Measurements from ENCODE around the gene GRID1.

The GRID1 gene

DNA sequence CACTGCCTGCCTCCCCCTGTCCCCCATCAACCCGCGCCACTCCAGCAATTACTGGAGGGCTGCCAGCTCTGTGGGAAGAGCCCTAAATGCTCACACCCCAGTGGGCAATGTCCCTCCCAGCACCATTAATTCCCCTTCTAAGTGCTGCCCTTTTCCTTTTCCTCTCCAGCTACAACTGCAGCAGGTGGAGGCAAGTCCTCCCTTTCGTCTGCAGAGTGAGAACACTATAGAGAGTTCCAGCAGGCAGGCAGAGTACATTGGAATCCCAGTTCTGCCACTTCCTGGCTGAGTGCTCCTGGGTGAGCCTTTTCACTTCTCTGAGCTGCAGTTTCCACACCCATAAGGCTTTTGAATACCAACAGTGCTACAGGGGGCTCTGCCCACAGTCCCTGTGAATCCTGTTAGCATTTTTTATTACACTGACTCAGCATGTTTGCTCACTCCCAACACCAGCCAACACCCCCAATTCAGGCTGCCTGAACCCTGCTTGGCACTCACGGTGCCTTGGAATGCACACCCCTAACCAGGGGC, 447.0 kb downstream of the GRID1 start:
- peaks cover 2% of the 10 kb centered on the region for H3K4me1 Mint-ChIP-seq
- no peak overlapping the region for H3K27ac Mint-ChIP-seq
- H3K36me3 Mint-ChIP-seq, result no peaks in the 10 kb centered on the region
- H3K4me3 Mint-ChIP-seq, result no peak overlapping the region
- DNase-seq (ENCODE audit: low spot score in 2 of 2) (no peak), ATAC-seq (ENCODE audit: low read depth) (no peak)
- no peaks in the 10 kb centered on the region for H3K9me3 Mint-ChIP-seq
- H3K27me3 Mint-ChIP-seq, result peaks cover 10% of the 10 kb centered on the region

DNA sequence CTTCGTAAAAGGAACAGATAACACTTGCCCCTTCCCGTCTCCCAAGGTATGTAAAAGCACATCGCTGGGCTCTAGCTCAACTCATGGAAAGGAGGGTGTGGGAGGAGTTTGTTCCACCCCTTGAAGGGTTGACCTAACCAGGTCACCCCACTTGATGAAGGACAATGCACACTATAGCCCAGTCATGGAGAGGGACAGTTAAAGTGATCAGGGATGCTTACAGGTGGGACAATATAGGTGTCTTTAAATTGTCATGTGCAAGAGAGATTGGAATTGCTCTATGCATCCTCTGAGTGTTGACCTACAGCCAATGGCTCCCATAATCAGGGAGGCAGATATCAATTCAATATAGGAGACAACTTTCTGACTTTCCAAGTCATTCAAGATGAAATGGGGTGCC, 448.2 kb downstream of the GRID1 start:
- H3K36me3 Mint-ChIP-seq, result no peaks in the 10 kb centered on the region
- H3K27me3 Mint-ChIP-seq, result peaks cover 8% of the 10 kb centered on the region
- no peak for ATAC-seq (ENCODE audit: low read depth)

DNA sequence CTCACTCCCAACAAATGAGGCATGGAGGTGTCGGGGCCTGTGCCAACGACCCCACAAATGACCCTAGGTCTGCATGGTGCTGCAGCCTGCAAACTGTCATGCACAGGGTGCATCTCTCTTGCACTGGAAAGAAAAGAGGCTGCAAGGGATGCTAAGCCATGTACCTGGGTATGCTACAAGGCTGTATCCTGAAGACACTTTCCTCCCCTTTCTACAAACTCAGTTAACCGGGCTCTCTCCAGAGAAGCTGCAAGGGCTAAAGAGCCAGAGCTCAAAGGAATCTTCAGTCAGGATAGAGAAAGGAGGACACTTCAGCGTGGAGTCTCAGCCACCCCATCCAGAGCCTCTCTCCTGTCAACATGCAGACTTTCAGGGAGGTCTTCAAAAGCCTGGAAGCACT, 449.0 kb downstream of the GRID1 start:
- H3K9me3 Mint-ChIP-seq, result no peaks in the 10 kb centered on the region
- DNase-seq (ENCODE audit: low spot score in 2 of 2), result no peak
- H3K27me3 Mint-ChIP-seq, result peaks cover 8% of the 10 kb centered on the region
- H3K4me1 Mint-ChIP-seq, result peaks cover 2% of the 10 kb centered on the region
- no peak overlapping the region for H3K4me3 Mint-ChIP-seq
- H3K27ac Mint-ChIP-seq, result no peak overlapping the region
- ATAC-seq (ENCODE audit: low read depth), result no peak
- no peaks in the 10 kb centered on the region for H3K36me3 Mint-ChIP-seq

More for the DNA sequence above, 448.2 kb downstream of the GRID1 start:
- H3K4me1 Mint-ChIP-seq, result peaks cover 2% of the 10 kb centered on the region
- H3K27ac Mint-ChIP-seq, result no peak overlapping the region
- no peaks in the 10 kb centered on the region for H3K9me3 Mint-ChIP-seq
- no peak for DNase-seq (ENCODE audit: low spot score in 2 of 2)
- no peak overlapping the region for H3K4me3 Mint-ChIP-seq

DNA sequence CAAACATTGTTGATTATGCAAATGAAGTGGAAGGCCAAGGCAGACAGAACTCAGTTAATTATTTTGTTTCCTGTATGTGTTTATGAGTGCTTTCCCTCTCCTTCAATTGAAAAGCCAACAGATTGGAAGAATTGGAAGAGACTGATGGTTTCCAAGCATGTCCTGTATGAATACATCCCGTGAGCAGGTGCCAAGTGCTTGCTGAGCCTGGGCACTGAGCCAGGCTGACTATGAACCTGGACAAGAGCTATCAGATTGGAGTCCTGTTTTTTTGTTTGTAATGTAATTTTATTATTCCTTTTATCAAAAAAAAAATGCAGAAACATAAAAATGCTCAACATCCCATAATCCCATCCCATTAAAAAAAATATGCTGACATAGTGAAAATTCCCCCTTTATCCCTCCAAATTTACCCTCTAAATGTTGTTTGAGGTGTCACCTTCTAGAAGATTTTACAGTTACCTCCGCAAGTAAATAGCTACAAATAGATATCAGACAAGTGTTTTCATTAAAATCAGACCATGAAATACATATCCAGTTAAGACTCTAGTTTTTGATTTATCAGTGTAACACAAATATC, 449.5 kb downstream of the GRID1 start:
- no peak for DNase-seq (ENCODE audit: low spot score in 2 of 2)
- peaks cover 8% of the 10 kb centered on the region for H3K27me3 Mint-ChIP-seq
- ATAC-seq (ENCODE audit: low read depth), result no peak

DNA sequence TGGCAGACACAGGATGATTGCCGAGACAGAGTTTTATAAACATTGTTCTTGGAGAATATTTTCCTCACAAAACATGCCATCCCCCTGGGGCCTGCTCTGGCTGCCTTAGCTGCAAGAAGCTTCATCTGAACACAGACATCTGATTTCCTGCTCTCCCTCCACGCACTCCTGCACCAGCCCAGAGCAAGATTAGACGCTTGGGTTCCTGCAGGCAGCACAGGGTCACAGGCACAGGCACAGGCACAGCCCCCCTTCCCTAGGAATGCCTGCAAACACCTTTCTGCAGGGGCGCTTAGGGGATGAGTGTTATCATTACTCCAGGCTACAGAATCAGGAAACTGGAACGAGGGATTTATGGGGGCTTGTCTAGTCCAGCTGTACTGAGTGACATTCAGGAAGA, 450.3 kb downstream of the GRID1 start:
- peaks cover 2% of the 10 kb centered on the region for H3K4me1 Mint-ChIP-seq
- H3K36me3 Mint-ChIP-seq, result no peaks in the 10 kb centered on the region
- peaks cover 6% of the 10 kb centered on the region for H3K27me3 Mint-ChIP-seq
- no peaks in the 10 kb centered on the region for H3K9me3 Mint-ChIP-seq
- ATAC-seq (ENCODE audit: low read depth) (no peak), DNase-seq (ENCODE audit: low spot score in 2 of 2) (no peak)
- no peak overlapping the region for H3K4me3 Mint-ChIP-seq
- no peak overlapping the region for H3K27ac Mint-ChIP-seq

More for the DNA sequence above, 449.5 kb downstream of the GRID1 start:
- Mint-ChIP-seq H3K4me1 (peaks cover 2% of the 10 kb centered on the region), H3K4me3 (no peak overlapping the region), H3K36me3 (no peaks in the 10 kb centered on the region), H3K27ac (no peak overlapping the region), H3K9me3 (no peaks in the 10 kb centered on the region)

DNA sequence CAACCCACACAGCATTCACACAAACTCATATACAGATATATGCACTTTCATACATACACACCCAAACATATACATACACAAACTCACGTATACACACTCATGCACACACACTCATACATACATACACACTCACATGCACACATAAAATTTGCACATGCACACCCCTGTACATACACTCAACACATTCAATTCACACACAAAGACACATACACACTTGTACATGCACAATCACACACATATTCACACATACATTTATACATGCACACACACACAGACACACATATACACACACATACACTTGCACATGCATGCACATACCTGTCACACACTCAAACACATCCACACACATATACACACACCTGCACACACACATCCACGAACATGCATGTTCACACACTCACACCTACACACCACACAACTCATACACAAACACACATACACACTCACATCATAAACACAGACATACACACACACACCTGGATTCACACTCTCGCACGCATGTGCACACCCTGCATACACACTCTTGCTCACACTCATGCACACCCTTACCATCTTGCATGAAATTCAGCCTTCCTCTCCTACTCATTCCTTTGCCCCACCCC, 451.2 kb downstream of the GRID1 start:
- Mint-ChIP-seq H3K36me3 (no peaks in the 10 kb centered on the region), H3K4me3 (no peak overlapping the region), H3K27ac (no peak overlapping the region), H3K9me3 (no peaks in the 10 kb centered on the region), H3K4me1 (peaks cover 2% of the 10 kb centered on the region), H3K27me3 (peaks cover 9% of the 10 kb centered on the region)
- ATAC-seq (ENCODE audit: low read depth) (no peak), DNase-seq (ENCODE audit: low spot score in 2 of 2) (no peak)

DNA sequence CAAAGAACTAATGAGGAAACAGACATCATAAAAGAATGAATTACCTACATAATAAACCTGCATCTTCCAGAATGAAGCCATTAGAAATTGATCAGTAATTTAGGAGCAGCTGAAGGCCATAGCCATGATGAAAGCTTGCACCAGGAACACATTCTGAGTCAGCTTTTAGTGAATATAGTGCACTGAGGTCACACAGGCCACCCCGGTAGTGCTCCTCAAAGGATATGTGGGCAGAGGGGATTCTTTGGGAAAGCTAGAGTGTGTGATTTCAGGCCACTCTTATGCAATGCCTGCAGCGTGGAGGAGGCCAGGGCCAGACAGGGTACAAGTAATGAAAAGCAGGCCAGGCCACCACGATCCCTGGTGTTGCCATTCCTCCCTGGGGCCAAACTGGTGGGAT, 451.9 kb downstream of the GRID1 start:
- Mint-ChIP-seq H3K36me3 (no peaks in the 10 kb centered on the region), H3K4me1 (peaks cover 2% of the 10 kb centered on the region), H3K27me3 (peaks cover 10% of the 10 kb centered on the region), H3K27ac (no peak overlapping the region), H3K4me3 (no peak overlapping the region), H3K9me3 (no peaks in the 10 kb centered on the region)
- ATAC-seq (ENCODE audit: low read depth), result no peak
- DNase-seq (ENCODE audit: low spot score in 2 of 2), result no peak

DNA sequence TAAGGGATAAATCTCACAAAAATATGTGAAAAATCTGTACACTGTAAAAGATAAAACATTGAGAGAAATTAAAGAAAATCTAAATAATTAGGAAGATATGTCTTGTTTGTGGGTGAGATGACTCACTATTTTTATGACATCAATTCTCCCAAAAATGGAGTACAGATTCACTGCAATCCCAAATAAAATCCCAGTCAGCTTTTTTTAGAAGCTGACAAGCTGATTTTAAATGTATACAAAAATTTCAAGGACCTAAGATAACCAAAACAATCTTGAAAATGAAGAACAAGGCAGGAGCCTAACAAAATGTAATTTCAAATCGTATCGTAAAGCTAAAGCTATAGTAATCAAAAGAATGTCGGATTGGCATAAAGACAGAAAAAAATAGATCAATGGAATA, 458.1 kb downstream of the GRID1 start:
- no peak for DNase-seq (ENCODE audit: low spot score in 2 of 2)
- Mint-ChIP-seq H3K9me3 (no peaks in the 10 kb centered on the region), H3K27me3 (peaks cover 5% of the 10 kb centered on the region), H3K4me3 (no peak overlapping the region), H3K27ac (no peak overlapping the region), H3K36me3 (no peaks in the 10 kb centered on the region), H3K4me1 (no peaks in the 10 kb centered on the region)
- no peak for ATAC-seq (ENCODE audit: low read depth)

DNA sequence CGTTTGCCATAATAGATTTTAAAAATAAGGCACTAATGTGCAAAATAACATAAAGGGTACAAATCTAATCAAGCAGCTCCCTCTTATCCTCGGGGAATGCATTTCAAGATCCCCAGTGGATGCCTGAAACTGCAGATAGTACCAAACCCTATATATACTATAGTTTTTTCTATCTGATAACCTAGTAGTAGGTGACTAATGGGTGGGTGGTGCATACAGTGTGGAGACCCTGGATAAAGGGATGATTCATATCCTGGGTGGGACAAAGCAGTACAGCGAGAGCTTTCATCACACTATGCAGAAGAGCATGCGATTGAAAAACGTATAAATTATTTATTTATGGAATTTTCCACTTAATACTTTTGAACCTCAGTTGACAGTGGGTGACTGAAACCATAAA, 464.5 kb downstream of the GRID1 start:
- ATAC-seq (ENCODE audit: low read depth) (no peak), DNase-seq (ENCODE audit: low spot score in 2 of 2) (no peak)
- H3K27me3 Mint-ChIP-seq, result peaks cover 5% of the 10 kb centered on the region
- H3K36me3 Mint-ChIP-seq, result no peaks in the 10 kb centered on the region
- no peaks in the 10 kb centered on the region for H3K9me3 Mint-ChIP-seq
- H3K4me1 Mint-ChIP-seq, result no peaks in the 10 kb centered on the region
- H3K27ac Mint-ChIP-seq, result no peak overlapping the region
- no peak overlapping the region for H3K4me3 Mint-ChIP-seq

DNA sequence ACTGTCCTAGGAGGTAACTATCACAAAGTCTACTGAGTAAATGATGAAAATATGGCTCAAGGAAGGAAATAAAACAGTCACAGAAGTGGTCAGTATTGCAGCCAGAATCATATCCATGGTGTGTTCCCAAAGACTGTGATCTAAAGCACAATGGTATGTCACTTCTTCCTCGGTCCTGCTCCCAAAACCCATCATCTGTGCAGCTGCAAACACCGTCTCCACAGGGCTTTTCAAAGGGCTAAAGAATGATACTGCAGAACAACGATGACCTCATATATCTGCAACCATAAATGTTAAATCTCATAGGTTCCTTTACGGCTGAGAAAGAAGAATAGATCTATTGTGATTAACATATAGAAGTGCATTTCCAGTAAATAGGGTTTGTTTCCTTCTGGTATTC, 465.0 kb downstream of the GRID1 start:
- DNase-seq (ENCODE audit: low spot score in 2 of 2), result no peak
- Mint-ChIP-seq H3K27me3 (peaks cover 5% of the 10 kb centered on the region), H3K27ac (no peak overlapping the region), H3K9me3 (no peaks in the 10 kb centered on the region), H3K4me1 (no peaks in the 10 kb centered on the region), H3K4me3 (no peak overlapping the region), H3K36me3 (no peaks in the 10 kb centered on the region)
- ATAC-seq (ENCODE audit: low read depth), result no peak

DNA sequence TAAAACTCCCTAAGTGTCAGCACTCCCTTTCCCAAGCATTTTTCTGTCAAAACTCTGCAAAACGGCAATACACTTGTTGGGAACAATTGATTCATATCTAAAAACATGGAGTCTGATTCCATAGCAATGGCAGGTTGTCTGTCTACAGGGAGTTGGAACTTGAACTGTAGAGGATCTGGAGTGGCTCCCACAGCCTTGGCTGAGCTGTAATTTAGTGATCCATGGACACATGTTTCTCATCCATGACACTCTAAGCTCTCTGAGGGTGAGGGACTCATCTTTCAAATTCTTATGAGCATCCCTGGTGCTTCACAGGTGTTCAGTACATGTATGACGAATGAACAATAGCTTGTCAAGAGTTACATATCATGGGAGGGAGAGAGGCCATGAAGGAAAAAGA, 466.1 kb downstream of the GRID1 start:
- H3K36me3 Mint-ChIP-seq, result no peaks in the 10 kb centered on the region
- H3K27ac Mint-ChIP-seq, result no peak overlapping the region
- H3K9me3 Mint-ChIP-seq, result no peaks in the 10 kb centered on the region
- DNase-seq (ENCODE audit: low spot score in 2 of 2) (no peak), ATAC-seq (ENCODE audit: low read depth) (no peak)
- no peaks in the 10 kb centered on the region for H3K4me1 Mint-ChIP-seq
- H3K27me3 Mint-ChIP-seq, result peaks cover 5% of the 10 kb centered on the region
- H3K4me3 Mint-ChIP-seq, result no peak overlapping the region

DNA sequence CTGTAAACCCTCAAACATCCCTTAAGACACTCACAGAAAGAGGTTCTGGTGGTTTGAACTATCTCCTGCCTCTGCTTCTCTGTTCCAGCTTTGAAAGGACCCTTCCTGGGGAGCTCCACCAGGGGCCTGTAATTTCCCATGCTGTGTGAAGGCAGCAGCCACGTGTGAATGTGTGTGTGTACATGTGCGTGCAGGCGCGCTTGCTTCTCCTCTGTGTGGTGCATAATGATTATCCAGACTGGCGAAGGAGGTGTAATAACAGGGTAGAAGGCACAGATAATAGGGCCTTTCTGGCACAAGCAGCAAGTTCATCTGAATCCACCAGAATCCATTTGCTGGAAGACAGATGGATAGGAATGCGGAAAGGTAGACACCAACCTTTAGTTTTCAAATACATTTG, 466.5 kb downstream of the GRID1 start:
- no peak overlapping the region for H3K4me3 Mint-ChIP-seq
- no peaks in the 10 kb centered on the region for H3K9me3 Mint-ChIP-seq
- no peak for DNase-seq (ENCODE audit: low spot score in 2 of 2)
- H3K36me3 Mint-ChIP-seq, result no peaks in the 10 kb centered on the region
- no peaks in the 10 kb centered on the region for H3K4me1 Mint-ChIP-seq
- H3K27me3 Mint-ChIP-seq, result peaks cover 8% of the 10 kb centered on the region
- no peak for ATAC-seq (ENCODE audit: low read depth)
- H3K27ac Mint-ChIP-seq, result no peak overlapping the region

DNA sequence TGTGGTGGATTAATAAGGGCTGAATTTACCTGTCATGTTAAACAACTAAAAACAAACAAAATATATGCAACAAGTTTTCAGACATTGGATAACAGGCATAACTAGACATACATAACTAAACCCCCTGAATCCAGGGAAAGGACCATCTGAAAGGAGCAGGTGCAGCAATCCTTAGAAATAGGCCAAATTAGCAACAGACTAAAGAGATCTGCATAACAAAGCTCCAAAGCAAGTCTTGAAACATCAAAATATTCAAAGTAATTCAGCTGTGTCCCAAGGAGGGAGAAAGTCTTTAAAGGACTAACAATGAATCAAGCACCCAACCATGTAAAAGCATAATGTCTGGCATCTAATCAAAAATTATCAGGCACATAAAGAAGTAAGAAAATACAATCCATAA, 475.1 kb downstream of the GRID1 start:
- H3K27ac Mint-ChIP-seq, result no peak overlapping the region
- H3K9me3 Mint-ChIP-seq, result peaks cover 9% of the 10 kb centered on the region

DNA sequence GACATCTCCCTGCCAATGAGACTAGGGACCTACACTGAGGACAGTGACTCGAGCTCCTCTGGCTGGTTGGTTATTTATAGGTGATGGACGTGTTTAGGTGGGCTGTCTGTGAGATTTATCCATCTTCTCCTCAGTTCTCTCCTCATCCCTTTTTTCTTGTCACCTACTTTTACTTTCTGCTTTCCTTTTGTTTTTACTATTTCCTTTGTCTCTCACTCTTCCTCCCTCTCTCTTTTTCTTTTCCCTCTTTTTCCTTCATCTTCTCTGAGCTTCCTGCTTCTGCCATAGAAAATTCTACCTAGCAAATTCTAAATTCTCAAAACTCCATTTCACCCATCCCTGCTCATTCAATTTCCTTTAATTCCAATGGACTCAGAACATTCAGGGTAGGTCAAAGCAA, 478.0 kb downstream of the GRID1 start:
- Mint-ChIP-seq H3K36me3 (peaks cover 2% of the 10 kb centered on the region), H3K27ac (no peak overlapping the region), H3K4me1 (peaks cover 2% of the 10 kb centered on the region), H3K4me3 (no peak overlapping the region), H3K27me3 (peaks cover 22% of the 10 kb centered on the region), H3K9me3 (peaks cover 9% of the 10 kb centered on the region)
- ATAC-seq (ENCODE audit: low read depth), result no peak
- no peak for DNase-seq (ENCODE audit: low spot score in 2 of 2)

More for the DNA sequence above, 475.1 kb downstream of the GRID1 start:
- DNase-seq (ENCODE audit: low spot score in 2 of 2), result no peak
- H3K4me3 Mint-ChIP-seq, result no peak overlapping the region
- H3K27me3 Mint-ChIP-seq, result peaks cover 26% of the 10 kb centered on the region
- peaks cover 2% of the 10 kb centered on the region for H3K36me3 Mint-ChIP-seq
- ATAC-seq (ENCODE audit: low read depth), result no peak
- no peaks in the 10 kb centered on the region for H3K4me1 Mint-ChIP-seq

DNA sequence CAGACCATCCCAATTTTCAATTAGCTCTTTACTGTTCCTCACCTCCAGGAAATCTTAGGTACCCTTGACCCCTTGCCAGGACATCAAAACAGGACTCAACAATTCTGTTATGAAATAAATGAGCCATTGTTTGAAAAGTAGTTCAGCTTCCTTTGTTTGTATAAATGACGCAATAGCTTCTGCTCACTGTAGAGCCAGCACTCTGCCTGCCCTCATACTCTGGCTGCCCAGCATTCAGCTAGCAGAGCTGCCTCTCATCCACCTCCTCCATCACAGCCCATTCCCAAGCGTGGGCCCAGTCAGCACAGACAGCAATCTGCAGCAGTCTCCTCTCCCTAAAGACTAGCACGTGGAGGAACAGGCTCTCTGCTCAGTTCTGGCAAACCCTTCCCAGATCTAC, 478.6 kb downstream of the GRID1 start:
- Mint-ChIP-seq H3K27me3 (peaks cover 25% of the 10 kb centered on the region), H3K4me1 (peaks cover 2% of the 10 kb centered on the region), H3K27ac (no peak overlapping the region), H3K4me3 (no peak overlapping the region), H3K36me3 (peaks cover 2% of the 10 kb centered on the region), H3K9me3 (peaks cover 11% of the 10 kb centered on the region)
- ATAC-seq (ENCODE audit: low read depth) (no peak), DNase-seq (ENCODE audit: low spot score in 2 of 2) (no peak)
